HG03457 (cell line): ENCODE results near the gene RASD1.

Experiments used
- ATAC-seq: cut with Tn5 transposase; IDR thresholded peaks from one replicate; pipeline ENCODE4 v1.9.1; 2021; ENCODE audit warnings: moderate number of reproducible peaks; ENCODE audit not compliant: unreplicated experiment

RASD1 gene

GRCh38 chr17:17445925-17446665 lies 50.1 kb downstream of the RASD1 start:
- no peak for ATAC-seq

GRCh38 chr17:17445296-17445924 lies 50.8 kb downstream of the RASD1 start:
- ATAC-seq: no peak
